Muscle of arm (tissue), 14 donors: ENCODE results near the gene KIAA1217. TPM values are rescaled to one million over a fixed set of nuclear protein-coding genes. Genes with fewer than 3 reads are reported as not detected.
A peak's percentile ranks its signal among the peaks of the same experiment; 100 is the strongest.

Experiments used
- DNase-seq: peaks from one replicate; pipeline ENCODE4 v3.0.0-alpha.2; 2013
- long read RNA-seq, 11 donors: transcript quantifications; one replicate each; lab custom pipeline, GENCODE V29; 2026
- polyA plus RNA-seq, 12 donors: library from polyadenylated mRNA; unstranded; fragments of 120-200 nt; gene quantifications; one replicate each; pipeline ENCODE4 v1.2.1, GENCODE V29; 2013; ENCODE audit not compliant: insufficient read length in 12 of 12

KIAA1217 gene
- polyA plus RNA-seq, result 10 to 100 TPM in 11 of 12 donors, not detected in 1; 25.3 to 49.4 (median 40.3) TPM
- long read RNA-seq, donor 1, partial matches to known transcripts, result 13 of 14 reads
- long read RNA-seq, donor 1, other reads (novel, unspliced or antisense), result 0 of 14 reads
- long read RNA-seq, donor 2, partial matches to known transcripts, result 0 of 1 reads
- long read RNA-seq, donor 2, other reads (novel, unspliced or antisense), result 0 of 1 reads
- long read RNA-seq, donor 3, partial matches to known transcripts, result 5 of 5 reads
- long read RNA-seq, donor 3, other reads (novel, unspliced or antisense), result 0 of 5 reads
- long read RNA-seq, donor 4, partial matches to known transcripts, result 5 of 5 reads
- long read RNA-seq, donor 4, other reads (novel, unspliced or antisense), result 0 of 5 reads
- long read RNA-seq, donor 5, result 0 reads
- long read RNA-seq, donor 6, result 0 reads
- long read RNA-seq, donor 7, partial matches to known transcripts, result 5 of 6 reads
- long read RNA-seq, donor 7, other reads (novel, unspliced or antisense), result 0 of 6 reads
- long read RNA-seq, donor 8, partial matches to known transcripts, result 11 of 11 reads
- long read RNA-seq, donor 8, other reads (novel, unspliced or antisense), result 0 of 11 reads
- long read RNA-seq, donor 9, result 0 reads
- long read RNA-seq, donor 10, partial matches to known transcripts, result 0 of 2 reads
- long read RNA-seq, donor 10, other reads (novel, unspliced or antisense), result 0 of 2 reads
- long read RNA-seq, donor 11, result 0 reads

- peak; percentile 64 for DNase-seq
Measured at GRCh38 chr10:24208661-24209431, at the start of gene KIAA1217. KIAA1217 (plus strand) TSS chr10:24209138; CDS start chr10:24209194, 56 bp downstream.

- no peak for DNase-seq
Measured at GRCh38 chr10:24162206-24162985, 46.5 kb upstream of the KIAA1217 start.

- DNase-seq, result no peak
Measured at GRCh38 chr10:24163485-24163884, 45.5 kb upstream of the KIAA1217 start.

GRCh38 chr10:24168258-24169170, 40.4 kb upstream of the KIAA1217 start:
- DNase-seq, result peak; percentile 17

- DNase-seq, result no peak
Measured at GRCh38 chr10:24170199-24170598, 38.7 kb upstream of the KIAA1217 start.

GRCh38 chr10:24172909-24173308, 36.0 kb upstream of the KIAA1217 start:
- no peak for DNase-seq

GRCh38 chr10:24174014-24174413, 34.9 kb upstream of the KIAA1217 start:
- no peak for DNase-seq

GRCh38 chr10:24176658-24177057, 32.3 kb upstream of the KIAA1217 start:
- DNase-seq, result no peak

- DNase-seq, result no peak
Measured at GRCh38 chr10:24177636-24178035, 31.3 kb upstream of the KIAA1217 start.

GRCh38 chr10:24180891-24181290, 28.0 kb upstream of the KIAA1217 start:
- DNase-seq, result no peak

GRCh38 chr10:24184455-24184854, 24.5 kb upstream of the KIAA1217 start:
- no peak for DNase-seq

- no peak for DNase-seq
Measured at GRCh38 chr10:24193330-24193729, 15.6 kb upstream of the KIAA1217 start.

GRCh38 chr10:24197263-24197662, 11.7 kb upstream of the KIAA1217 start:
- DNase-seq, result no peak

GRCh38 chr10:24201503-24202180, 7.3 kb upstream of the KIAA1217 start:
- DNase-seq, result no peak

- no peak for DNase-seq
Measured at GRCh38 chr10:24202181-24202570, 6.8 kb upstream of the KIAA1217 start.

GRCh38 chr10:24205821-24206220, 3.1 kb upstream of the KIAA1217 start:
- DNase-seq, result no peak

GRCh38 chr10:24206334-24206733, 2.6 kb upstream of the KIAA1217 start:
- no peak for DNase-seq

GRCh38 chr10:24206926-24207325, 2.0 kb upstream of the KIAA1217 start:
- no peak for DNase-seq

- no peak for DNase-seq
Measured at GRCh38 chr10:24207341-24207740, 1.6 kb upstream of the KIAA1217 start.
